HG03460 (cell line): ENCODE measurements around the gene NIN.

Experiments used
- ATAC-seq: cut with Tn5 transposase; IDR thresholded peaks from one replicate; pipeline ENCODE4 v1.9.1; 2021; ENCODE audit not compliant: unreplicated experiment

Gene NIN

GRCh38 chr14:50830932-50831725, at the start of gene NIN:
TSS of gene NIN (minus strand) at chr14:50831162. CDS start at chr14:50822056, 9,106 bp downstream.
- peak; percentile 73 for ATAC-seq

GRCh38 chr14:50875359-50876070, 44.6 kb upstream of the NIN start:
- ATAC-seq: peak; percentile 91

GRCh38 chr14:50874757-50875156, 43.8 kb upstream of the NIN start:
- no peak for ATAC-seq

- ATAC-seq: no peak
Measured at GRCh38 chr14:50871914-50872732, 41.2 kb upstream of the NIN start, which contains the start of gene ABHD12B. TSS of gene ABHD12B (plus strand) at chr14:50872053. CDS start at chr14:50872175, 122 bp downstream.

GRCh38 chr14:50871228-50871627, 40.3 kb upstream of the NIN start:
- ATAC-seq: no peak

- no peak for ATAC-seq
Measured at GRCh38 chr14:50865391-50866076, 34.6 kb upstream of the NIN start.

GRCh38 chr14:50864946-50865345, 34.0 kb upstream of the NIN start:
- ATAC-seq: no peak

- no peak for ATAC-seq
Measured at GRCh38 chr14:50864237-50864636, 33.3 kb upstream of the NIN start.

GRCh38 chr14:50862036-50862570, 31.1 kb upstream of the NIN start:
- no peak for ATAC-seq

- ATAC-seq: no peak
Measured at GRCh38 chr14:50860478-50861086, 29.6 kb upstream of the NIN start.

GRCh38 chr14:50859296-50859624, 28.3 kb upstream of the NIN start:
- no peak for ATAC-seq

- no peak for ATAC-seq
Measured at GRCh38 chr14:50856660-50857059, 25.7 kb upstream of the NIN start.

GRCh38 chr14:50855558-50855957, 24.6 kb upstream of the NIN start:
- no peak for ATAC-seq

GRCh38 chr14:50854521-50854920, 23.6 kb upstream of the NIN start:
- ATAC-seq: no peak

- no peak for ATAC-seq
Measured at GRCh38 chr14:50853891-50854290, 22.9 kb upstream of the NIN start.

GRCh38 chr14:50846226-50846880, 15.4 kb upstream of the NIN start:
- ATAC-seq: no peak

GRCh38 chr14:50845166-50845565, 14.2 kb upstream of the NIN start:
- ATAC-seq: no peak

- ATAC-seq: no peak
Measured at GRCh38 chr14:50844391-50844790, 13.4 kb upstream of the NIN start.

- no peak for ATAC-seq
Measured at GRCh38 chr14:50839691-50840090, 8.7 kb upstream of the NIN start.

- ATAC-seq: peak; percentile 56
Measured at GRCh38 chr14:50839048-50839447, 8.1 kb upstream of the NIN start.
